Measurements from ENCODE around the gene PRSS27.
A peak's percentile ranks its signal among the peaks of the same experiment; 100 is the strongest.
"Not testable (repeated sequence)": the region's sequence is repeated elsewhere in the genome, so short reads cannot be mapped to it uniquely, and the experiment has no call there.

The PRSS27 gene

GRCh38 chr16:2675714-2676113 is 44.3 kb downstream of the PRSS27 start:
- TF ChIP-seq, protein P1, sequence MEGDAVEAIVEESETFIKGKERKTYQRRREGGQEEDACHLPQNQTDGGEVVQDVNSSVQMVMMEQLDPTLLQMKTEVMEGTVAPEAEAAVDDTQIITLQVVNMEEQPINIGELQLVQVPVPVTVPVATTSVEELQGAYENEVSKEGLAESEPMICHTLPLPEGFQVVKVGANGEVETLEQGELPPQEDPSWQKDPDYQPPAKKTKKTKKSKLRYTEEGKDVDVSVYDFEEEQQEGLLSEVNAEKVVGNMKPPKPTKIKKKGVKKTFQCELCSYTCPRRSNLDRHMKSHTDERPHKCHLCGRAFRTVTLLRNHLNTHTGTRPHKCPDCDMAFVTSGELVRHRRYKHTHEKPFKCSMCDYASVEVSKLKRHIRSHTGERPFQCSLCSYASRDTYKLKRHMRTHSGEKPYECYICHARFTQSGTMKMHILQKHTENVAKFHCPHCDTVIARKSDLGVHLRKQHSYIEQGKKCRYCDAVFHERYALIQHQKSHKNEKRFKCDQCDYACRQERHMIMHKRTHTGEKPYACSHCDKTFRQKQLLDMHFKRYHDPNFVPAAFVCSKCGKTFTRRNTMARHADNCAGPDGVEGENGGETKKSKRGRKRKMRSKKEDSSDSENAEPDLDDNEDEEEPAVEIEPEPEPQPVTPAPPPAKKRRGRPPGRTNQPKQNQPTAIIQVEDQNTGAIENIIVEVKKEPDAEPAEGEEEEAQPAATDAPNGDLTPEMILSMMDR (IDR thresholded peaks at IDR 0.05; ENCODE audit: insufficient read depth, low read depth, low read length, missing control alignments), result no peak
- H3K4me3 ChIP-seq (ENCODE audit: low read length), result no peak overlapping the region
- peak; percentile 9 for DNase-seq (ENCODE audit: low read depth)

DNA sequence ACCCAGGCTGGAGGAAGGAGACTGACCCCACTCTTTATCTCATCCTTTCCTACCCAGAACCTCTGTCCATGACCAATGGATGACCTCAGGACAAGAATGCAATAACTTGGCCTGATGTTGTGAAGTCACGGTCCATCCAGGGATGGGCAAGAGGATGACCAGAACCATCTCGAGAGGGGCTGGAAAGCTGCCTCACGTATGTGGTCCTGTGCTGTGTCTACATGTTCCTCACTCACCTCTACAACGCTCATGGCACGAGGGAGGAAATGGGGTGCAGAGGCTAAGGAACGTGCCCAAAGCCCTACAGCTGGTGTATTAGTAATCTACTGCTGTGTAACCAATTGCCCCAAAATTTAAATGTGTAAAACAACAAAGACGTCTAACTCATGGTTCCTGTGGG is 45.0 kb downstream of the PRSS27 start:
- TF ChIP-seq, protein P1 (IDR thresholded peaks at IDR 0.05; ENCODE audit: insufficient read depth, low read depth, low read length, missing control alignments), result no peak
- no peak for DNase-seq (ENCODE audit: low read depth)
- H3K4me3 ChIP-seq (ENCODE audit: low read length), result no peak overlapping the region

- DNase-seq (ENCODE audit: low read depth), result peak; percentile 97
- TF ChIP-seq, protein P1 (IDR thresholded peaks at IDR 0.05; ENCODE audit: insufficient read depth, low read depth, low read length, missing control alignments), result no peak
- H3K4me3 ChIP-seq (ENCODE audit: low read length), result peak overlapping the region; percentile 67
Measured at GRCh38 chr16:2673066-2673999, 46.7 kb downstream of the PRSS27 start.

- no peak for DNase-seq (ENCODE audit: low read depth)
- peak overlapping the region; percentile 51 for H3K4me3 ChIP-seq (ENCODE audit: low read length)
- TF ChIP-seq, protein P1 (IDR thresholded peaks at IDR 0.05; ENCODE audit: insufficient read depth, low read depth, low read length, missing control alignments), result no peak
Measured at GRCh38 chr16:2671741-2672140, 48.3 kb downstream of the PRSS27 start.

- DNase-seq (ENCODE audit: low read depth), result peak; percentile 20
- H3K4me3 ChIP-seq (ENCODE audit: low read length), result not testable (repeated sequence)
- TF ChIP-seq, protein P1 (IDR thresholded peaks at IDR 0.05; ENCODE audit: insufficient read depth, low read depth, low read length, missing control alignments), result peak; percentile 43
Measured at GRCh38 chr16:2671193-2671592, 48.8 kb downstream of the PRSS27 start.

GRCh38 chr16:2670017-2670416 is 50.0 kb downstream of the PRSS27 start:
- TF ChIP-seq, protein P1 (IDR thresholded peaks at IDR 0.05; ENCODE audit: insufficient read depth, low read depth, low read length, missing control alignments), result peak; percentile 70
- not testable (repeated sequence) for H3K4me3 ChIP-seq (ENCODE audit: low read length)
- peak; percentile 54 for DNase-seq (ENCODE audit: low read depth)

DNA sequence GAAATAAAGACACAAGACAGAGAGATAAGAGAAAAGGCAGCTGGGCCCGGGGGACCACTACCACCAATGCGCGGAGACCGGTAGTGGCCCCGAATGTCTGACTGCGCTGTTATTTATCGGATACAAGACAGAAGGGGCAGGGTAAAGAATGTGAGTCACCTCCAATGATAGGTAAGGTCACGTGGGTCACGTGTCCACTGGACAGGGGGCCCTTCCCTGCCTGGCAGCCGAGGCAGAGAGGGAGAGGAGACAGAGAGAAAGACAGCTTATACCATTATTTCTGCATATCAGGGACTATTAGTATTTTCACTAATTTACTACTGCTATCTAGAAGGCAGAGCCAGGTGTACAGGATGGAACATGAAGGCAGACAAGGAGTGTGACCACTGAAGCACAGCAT is 50.4 kb downstream of the PRSS27 start:
- not testable (repeated sequence) for DNase-seq (ENCODE audit: low read depth); H3K4me3 ChIP-seq (ENCODE audit: low read length)

DNA sequence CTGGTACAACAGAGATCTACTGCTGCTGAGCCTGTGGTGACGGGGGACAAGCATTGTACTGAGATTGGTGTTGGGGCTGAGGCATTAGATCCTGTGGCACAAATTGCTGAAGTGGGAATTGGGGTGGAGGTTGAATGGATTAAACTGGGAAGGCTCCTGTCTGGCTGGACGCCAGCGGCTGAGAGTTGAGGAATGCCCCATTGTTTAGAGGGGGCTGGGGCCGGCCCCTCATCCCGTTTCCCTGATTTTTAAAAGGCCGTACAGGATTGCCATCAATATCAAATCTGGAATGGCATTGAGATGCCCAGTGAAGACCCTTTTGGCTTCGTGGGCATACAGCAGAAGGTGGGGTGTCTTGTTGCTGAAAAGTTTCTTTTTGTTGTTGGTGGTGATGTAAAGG is 53.4 kb downstream of the PRSS27 start:
- H3K4me3 ChIP-seq (ENCODE audit: low read length); DNase-seq (ENCODE audit: low read depth): not testable (repeated sequence)

All from epithelial cell of esophagus (primary cell).